ENCODE measurements around the gene HSD11B2.
A peak's percentile ranks its signal among the peaks of the same experiment; 100 is the strongest.

HSD11B2 gene

DNA sequence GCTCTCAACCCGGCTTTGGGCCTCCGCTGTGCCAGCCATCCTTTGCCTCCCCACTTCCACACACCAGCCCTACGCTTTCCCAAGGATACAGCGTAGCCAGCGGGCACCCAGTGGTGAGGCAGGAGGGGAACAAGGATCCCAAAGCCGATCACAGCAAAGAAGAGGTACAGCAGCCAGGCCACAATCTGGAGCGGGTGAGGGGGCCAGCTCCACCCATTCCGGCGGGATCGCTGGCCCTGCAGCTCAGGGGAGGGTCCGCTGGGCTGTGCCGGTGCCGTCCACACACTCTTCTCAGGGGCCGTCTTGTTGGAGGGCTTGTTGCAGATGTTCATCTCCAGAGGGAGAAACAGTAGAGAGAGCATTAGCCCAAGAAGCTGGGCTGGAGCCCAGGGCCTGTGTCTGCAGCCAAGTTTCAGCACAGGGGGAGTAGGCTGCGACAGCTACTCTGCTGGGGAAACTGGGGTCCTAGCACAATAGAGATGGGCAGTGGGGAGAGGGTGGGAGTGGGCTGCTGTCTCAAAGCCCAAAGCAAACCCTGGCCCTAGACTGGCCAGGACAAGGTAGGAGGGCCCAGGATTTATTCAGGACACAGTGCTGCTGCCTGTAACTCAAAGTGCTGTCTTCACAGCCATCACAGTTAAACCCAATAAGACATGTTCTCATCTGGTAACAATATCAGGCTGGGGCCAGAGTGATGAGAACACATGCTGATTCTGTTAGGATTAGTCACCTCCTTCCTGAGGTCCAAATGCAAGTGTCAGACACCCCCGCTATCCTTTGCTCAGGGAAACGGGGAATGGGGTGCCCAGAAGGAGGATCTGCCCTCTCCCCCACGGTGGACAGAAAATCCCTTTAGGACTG is 24.6 kb upstream of the HSD11B2 start:
- no peak for TF ChIP-seq WT1 (tag by site-specific recombination; IDR thresholded peaks at IDR 0.05)
- TF ChIP-seq KLF16 (tag by site-specific recombination; IDR thresholded peaks at IDR 0.05) = no peak
- peak; percentile 33; the same call in 1 of the 2 replicates for TF ChIP-seq ZNF335 (tag by site-specific recombination; conservative IDR thresholded peaks at IDR 0.05)
- no peak for TF ChIP-seq ZFP3 (tag by site-specific recombination; IDR thresholded peaks at IDR 0.05; ENCODE audit: low read depth)
- TF ChIP-seq ZNF366 (tag by site-specific recombination; conservative IDR thresholded peaks at IDR 0.05) = 0 out of 2 replicates have a peak, but pooled peaks have one; percentile 11
- TF ChIP-seq ZNF785 (tag by site-specific recombination; IDR thresholded peaks at IDR 0.05) = no peak
- no peak for TF ChIP-seq ZNF202 (tag by site-specific recombination; IDR thresholded peaks at IDR 0.05; ENCODE audit: borderline replicate concordance)
- no peak for TF ChIP-seq ZNF560 (tag by site-specific recombination; IDR thresholded peaks at IDR 0.05; ENCODE audit: borderline replicate concordance)
- peak; percentile 10; the same call in 1 of the 2 replicates for TF ChIP-seq ZIC2 (tag by site-specific recombination; IDR thresholded peaks at IDR 0.05)
- TF ChIP-seq, protein P1, sequence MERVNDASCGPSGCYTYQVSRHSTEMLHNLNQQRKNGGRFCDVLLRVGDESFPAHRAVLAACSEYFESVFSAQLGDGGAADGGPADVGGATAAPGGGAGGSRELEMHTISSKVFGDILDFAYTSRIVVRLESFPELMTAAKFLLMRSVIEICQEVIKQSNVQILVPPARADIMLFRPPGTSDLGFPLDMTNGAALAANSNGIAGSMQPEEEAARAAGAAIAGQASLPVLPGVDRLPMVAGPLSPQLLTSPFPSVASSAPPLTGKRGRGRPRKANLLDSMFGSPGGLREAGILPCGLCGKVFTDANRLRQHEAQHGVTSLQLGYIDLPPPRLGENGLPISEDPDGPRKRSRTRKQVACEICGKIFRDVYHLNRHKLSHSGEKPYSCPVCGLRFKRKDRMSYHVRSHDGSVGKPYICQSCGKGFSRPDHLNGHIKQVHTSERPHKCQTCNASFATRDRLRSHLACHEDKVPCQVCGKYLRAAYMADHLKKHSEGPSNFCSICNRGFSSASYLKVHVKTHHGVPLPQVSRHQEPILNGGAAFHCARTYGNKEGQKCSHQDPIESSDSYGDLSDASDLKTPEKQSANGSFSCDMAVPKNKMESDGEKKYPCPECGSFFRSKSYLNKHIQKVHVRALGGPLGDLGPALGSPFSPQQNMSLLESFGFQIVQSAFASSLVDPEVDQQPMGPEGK (tag by site-specific recombination; IDR thresholded peaks at IDR 0.05) = peak; percentile 20; the same call in 1 of the 2 replicates
- TF ChIP-seq ZNF37A (tag by site-specific recombination; IDR thresholded peaks at IDR 0.05) = no peak
- CTCF ChIA-PET = interaction anchor here (0.6 to 1.0 kb wide), 3 partner anchors 10 to 121 kb away, joined by 3 read pairs; no protein-coding TSS in a partner anchor
- Histone ChIP-seq H3K4me1 (ENCODE audit: control insufficient read depth, insufficient read depth, low read length) (no peaks in the 10 kb centered on the region), H3K36me3 (ENCODE audit: control insufficient read depth in 2 of 2, insufficient read depth in 1 of 2, low read length in 2 of 2) (no peaks in the 10 kb centered on the region), H3K4me3 (ENCODE audit: low read depth, low read length) (no peak overlapping the region), H3K9me3 (ENCODE audit: control insufficient read depth, insufficient read depth, low read depth, low read length) (no peaks in the 10 kb centered on the region), H3K27ac (ENCODE audit: extremely low read depth, low read depth, low read length) (no peak overlapping the region)
- POLR2A ChIA-PET = no interaction called here

DNA sequence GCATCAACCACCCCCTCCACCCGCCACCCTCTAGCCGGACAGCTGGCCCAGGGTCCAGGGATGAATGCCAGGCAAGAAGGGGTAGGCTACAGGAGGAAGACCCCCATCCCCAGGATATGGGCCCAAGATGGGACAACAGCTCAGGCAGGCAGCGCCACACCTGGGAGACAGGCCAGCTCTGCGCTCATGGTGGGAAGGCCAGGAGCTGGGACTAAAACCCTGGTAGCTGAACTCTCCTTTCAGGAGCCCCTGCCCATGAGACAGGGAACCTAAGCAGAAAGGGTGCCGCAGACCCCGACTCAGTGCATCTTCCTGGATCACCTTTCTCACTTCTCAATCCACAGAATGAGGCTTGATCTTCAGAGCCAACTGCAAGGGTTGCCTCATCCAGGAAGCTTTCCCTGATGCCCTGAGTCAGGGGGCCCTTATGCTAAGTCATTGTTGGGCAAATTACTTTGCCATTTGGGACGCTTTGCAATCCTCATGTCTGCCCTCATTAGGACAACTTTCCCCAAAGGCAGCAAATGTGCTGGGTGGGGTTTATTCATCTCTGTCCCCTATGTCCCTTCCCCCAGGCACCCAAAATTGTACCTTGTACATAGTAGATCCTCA is 23.6 kb upstream of the HSD11B2 start:
- POLR2A ChIA-PET = no interaction called here
- H3K4me3 ChIP-seq (ENCODE audit: low read depth, low read length) = no peak overlapping the region
- CTCF ChIA-PET = interaction anchor here (0.6 to 1.1 kb wide), 3 partner anchors 9 to 49 kb away, joined by 3 to 7 read pairs (median 3); partner anchors contain the start of gene ZDHHC1

DNA sequence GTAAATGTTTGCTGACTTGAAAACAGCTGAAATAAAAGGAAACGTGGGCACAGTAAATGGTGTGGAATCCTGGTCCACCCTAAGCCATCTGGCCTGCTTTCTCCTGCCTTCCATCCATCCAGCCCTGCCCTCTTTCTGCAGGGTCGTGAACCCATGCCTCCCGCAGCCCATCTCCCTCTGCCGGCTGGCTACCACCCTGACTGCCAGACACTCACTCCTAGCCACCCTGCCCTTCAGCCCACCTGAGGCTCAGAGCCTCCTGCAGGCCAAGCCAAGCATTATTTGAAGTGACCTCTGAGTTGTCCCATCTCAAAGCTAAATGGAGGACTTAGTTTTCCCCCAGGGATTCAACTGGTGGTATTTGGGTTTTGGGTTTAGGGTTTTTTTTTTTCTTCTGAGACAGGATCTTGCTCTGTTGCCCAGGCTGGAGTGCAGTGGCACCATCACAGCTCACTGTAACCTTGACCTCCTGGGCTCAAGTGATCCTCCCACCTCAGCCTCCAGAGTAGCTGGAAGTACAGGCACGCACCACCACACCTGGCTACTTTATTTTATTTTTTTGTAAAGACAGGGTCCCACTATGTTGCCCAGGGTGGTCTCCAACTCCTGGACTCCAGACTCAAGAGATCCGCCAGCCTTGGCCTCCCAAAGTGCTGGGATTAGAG is 23.0 kb upstream of the HSD11B2 start:
- Histone ChIP-seq H3K36me3 (ENCODE audit: control insufficient read depth in 2 of 2, insufficient read depth in 1 of 2, low read length in 2 of 2) (no peaks in the 10 kb centered on the region), H3K27ac (ENCODE audit: extremely low read depth, low read depth, low read length) (no peak overlapping the region), H3K9me3 (ENCODE audit: control insufficient read depth, insufficient read depth, low read depth, low read length) (no peaks in the 10 kb centered on the region), H3K4me3 (ENCODE audit: low read depth, low read length) (no peak overlapping the region), H3K4me1 (ENCODE audit: control insufficient read depth, insufficient read depth, low read length) (no peaks in the 10 kb centered on the region)
- no peak for TF ChIP-seq HOXA7 (CRISPR knock-in tag; IDR thresholded peaks at IDR 0.05; ENCODE audit: borderline replicate concordance)
- no peak for TF ChIP-seq ZSCAN30 (tag by site-specific recombination; IDR thresholded peaks at IDR 0.05)
- no peak for TF ChIP-seq ZNF596 (tag by site-specific recombination; IDR thresholded peaks at IDR 0.05)
- TF ChIP-seq ZNF121 (tag by site-specific recombination; IDR thresholded peaks at IDR 0.05) = 0 out of 2 replicates have a peak, but pooled peaks have one; percentile 30
- no peak for TF ChIP-seq KLF7 (tag by site-specific recombination; IDR thresholded peaks at IDR 0.05; ENCODE audit: borderline replicate concordance)
- no peak for TF ChIP-seq ZNF549 (tag by site-specific recombination; IDR thresholded peaks at IDR 0.05)
- ChIA-PET CTCF (interaction anchor here (0.5 to 1.8 kb wide), 4 partner anchors 9 to 104 kb away, joined by 3 to 7 read pairs (median 4); partner anchors contain the start of gene ZDHHC1), POLR2A (no interaction called here)

More for the DNA sequence above, 23.6 kb upstream of the HSD11B2 start:
- no peaks in the 10 kb centered on the region for H3K36me3 ChIP-seq (ENCODE audit: control insufficient read depth in 2 of 2, insufficient read depth in 1 of 2, low read length in 2 of 2)
- TF ChIP-seq ZNF664 (tag by site-specific recombination; IDR thresholded peaks at IDR 0.05) = peak; percentile 17; the same call in 1 of the 2 replicates
- TF ChIP-seq ZNF548 (tag by site-specific recombination; IDR thresholded peaks at IDR 0.05) = no peak
- H3K4me1 ChIP-seq (ENCODE audit: control insufficient read depth, insufficient read depth, low read length) = no peaks in the 10 kb centered on the region
- no peak overlapping the region for H3K27ac ChIP-seq (ENCODE audit: extremely low read depth, low read depth, low read length)
- H3K9me3 ChIP-seq (ENCODE audit: control insufficient read depth, insufficient read depth, low read depth, low read length) = no peaks in the 10 kb centered on the region

Data from HEK293 (cell line).